ENCODE data around the gene SHROOM4. TPM values are rescaled to one million over a fixed set of nuclear protein-coding genes. Genes with fewer than 3 reads are reported as not detected.

The SHROOM4 gene
- total RNA-seq: 1 to 10 TPM; 1.6 to 2.6 TPM

DNA sequence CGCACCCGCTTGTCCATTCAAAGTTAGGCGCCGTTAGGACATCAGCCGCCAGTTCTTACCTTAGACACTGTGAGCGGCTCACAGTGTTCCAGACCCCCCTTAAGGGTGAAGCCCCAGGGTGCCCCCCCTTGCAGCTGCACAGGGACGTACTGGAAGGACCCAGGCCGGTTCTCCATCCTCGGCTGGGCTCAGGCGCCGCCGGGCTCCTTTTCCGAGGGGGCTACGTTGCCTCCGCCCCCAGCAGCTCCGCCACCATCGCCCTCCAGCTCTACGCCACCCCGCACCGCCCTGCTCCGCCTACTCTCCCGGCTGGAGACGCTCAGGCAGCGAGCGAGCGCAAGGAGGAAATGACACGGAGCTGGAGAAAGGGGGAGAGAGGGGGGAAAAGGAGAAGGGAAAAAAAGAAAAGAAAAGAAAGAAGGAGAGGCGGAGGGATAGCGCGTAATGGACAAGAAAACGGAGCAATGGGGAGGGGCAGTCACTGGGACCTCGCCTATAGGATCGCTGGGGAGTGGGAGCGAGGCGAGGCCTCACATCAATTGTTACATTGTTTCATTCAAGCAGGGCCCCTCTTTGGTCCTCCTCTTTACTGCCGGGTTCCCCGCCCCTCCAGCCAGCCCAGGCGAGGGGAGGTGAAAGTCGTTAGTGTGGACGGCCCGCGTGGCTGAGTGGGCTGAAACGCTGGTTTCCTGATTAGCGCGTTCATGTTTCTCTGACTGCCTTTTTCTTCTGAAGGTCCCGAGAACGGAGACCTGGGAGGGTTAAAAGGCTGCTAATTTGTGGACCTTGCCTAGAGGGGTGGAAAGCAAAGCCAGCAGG is at the start of gene SHROOM4:
Gene SHROOM4 (minus strand): TSS at position 352 of the 819 bp plus-strand sequence. CDS start 176 bp downstream, at position 176.
- no peak for ATAC-seq
- H3K4me1 ChIP-seq: peaks cover 9% of the 10 kb centered on the region
- 26 to 29% methylated on average over 28 to 41 of the region's 47 CpGs for WGBS, 2 donors

GRCh38 chrX:50863471-50863870 is 49.5 kb upstream of the SHROOM4 start:
- H3K4me3 ChIP-seq: no peak overlapping the region
- TF ChIP-seq, protein P1, sequence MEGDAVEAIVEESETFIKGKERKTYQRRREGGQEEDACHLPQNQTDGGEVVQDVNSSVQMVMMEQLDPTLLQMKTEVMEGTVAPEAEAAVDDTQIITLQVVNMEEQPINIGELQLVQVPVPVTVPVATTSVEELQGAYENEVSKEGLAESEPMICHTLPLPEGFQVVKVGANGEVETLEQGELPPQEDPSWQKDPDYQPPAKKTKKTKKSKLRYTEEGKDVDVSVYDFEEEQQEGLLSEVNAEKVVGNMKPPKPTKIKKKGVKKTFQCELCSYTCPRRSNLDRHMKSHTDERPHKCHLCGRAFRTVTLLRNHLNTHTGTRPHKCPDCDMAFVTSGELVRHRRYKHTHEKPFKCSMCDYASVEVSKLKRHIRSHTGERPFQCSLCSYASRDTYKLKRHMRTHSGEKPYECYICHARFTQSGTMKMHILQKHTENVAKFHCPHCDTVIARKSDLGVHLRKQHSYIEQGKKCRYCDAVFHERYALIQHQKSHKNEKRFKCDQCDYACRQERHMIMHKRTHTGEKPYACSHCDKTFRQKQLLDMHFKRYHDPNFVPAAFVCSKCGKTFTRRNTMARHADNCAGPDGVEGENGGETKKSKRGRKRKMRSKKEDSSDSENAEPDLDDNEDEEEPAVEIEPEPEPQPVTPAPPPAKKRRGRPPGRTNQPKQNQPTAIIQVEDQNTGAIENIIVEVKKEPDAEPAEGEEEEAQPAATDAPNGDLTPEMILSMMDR (IDR thresholded peaks at IDR 0.05): no peak
- no peaks in the 10 kb centered on the region for H3K36me3 ChIP-seq (replicated peaks in 1 of 2; ENCODE audit: insufficient read depth in 1 of 2, low read depth in 2 of 2)
- WGBS, 2 donors: 86 to 90% methylated on average over 1 of the region's 1 CpG
- H3K27ac ChIP-seq: no peak overlapping the region
- DNase-seq (no peak), ATAC-seq (no peak)
- H3K9me3 ChIP-seq: no peaks in the 10 kb centered on the region
- no peaks in the 10 kb centered on the region for H3K4me1 ChIP-seq
- H3K27me3 ChIP-seq: no peaks in the 10 kb centered on the region
- intact Hi-C loops (cut with DNase I): no loop called here

More for the DNA sequence above, at the start of gene SHROOM4:
- Histone ChIP-seq H3K27me3 (no peaks in the 10 kb centered on the region), H3K36me3 (replicated peaks in 1 of 2; ENCODE audit: insufficient read depth in 1 of 2, low read depth in 2 of 2) (no peaks in the 10 kb centered on the region), H3K9me3 (no peaks in the 10 kb centered on the region), H3K4me3 (no peak within 1 kb of the TSS), H3K27ac (peak within 1 kb of the TSS in 2 of 4 donors; percentile 1 to 12)
- DNase-seq: peak in 1 of 4 donors; percentile 11
- TF ChIP-seq, protein P1 (IDR thresholded peaks at IDR 0.05): no peak
- no peak for TF ChIP-seq POLR2A (IDR thresholded peaks at IDR 0.05)
- intact Hi-C loops (cut with DNase I): no loop called here

- no peak for DNase-seq
- H3K36me3 ChIP-seq (replicated peaks in 1 of 2; ENCODE audit: insufficient read depth in 1 of 2, low read depth in 2 of 2): no peaks in the 10 kb centered on the region
- TF ChIP-seq, protein P1 (IDR thresholded peaks at IDR 0.05): no peak
- no peak for TF ChIP-seq POLR2A (IDR thresholded peaks at IDR 0.05)
- no peaks in the 10 kb centered on the region for H3K9me3 ChIP-seq
- WGBS, 2 donors: 66 to 68% methylated on average over 3 of the region's 3 CpGs
- intact Hi-C loops (cut with DNase I): no loop called here
- H3K4me1 ChIP-seq: no peaks in the 10 kb centered on the region
- H3K27me3 ChIP-seq: no peaks in the 10 kb centered on the region
- no peak overlapping the region for H3K4me3 ChIP-seq
- H3K27ac ChIP-seq: no peak overlapping the region
- no peak for ATAC-seq
Measured at GRCh38 chrX:50860518-50860917, 46.5 kb upstream of the SHROOM4 start.

DNA sequence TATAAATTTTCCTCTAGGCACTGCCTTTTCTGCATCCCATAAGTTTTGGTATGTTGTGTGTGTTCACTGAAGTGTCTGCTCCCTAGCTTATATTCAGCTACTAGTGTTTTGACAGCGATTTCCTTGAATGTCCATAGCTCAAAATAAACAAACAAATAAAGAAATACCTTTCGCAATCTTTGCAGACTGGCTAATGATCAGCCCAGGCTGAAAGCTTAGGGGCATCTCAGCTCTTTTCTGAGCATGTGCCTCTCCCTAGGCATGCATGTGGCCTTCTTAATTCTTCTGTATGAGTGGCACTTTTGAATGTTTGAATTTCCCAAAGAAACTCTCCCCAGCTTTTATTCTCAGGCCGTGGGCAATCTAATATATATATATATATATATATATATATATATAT is 44.6 kb upstream of the SHROOM4 start:
- ATAC-seq (no peak), DNase-seq (no peak)
- intact Hi-C loops (cut with DNase I): no loop called here
- Histone ChIP-seq H3K4me1 (no peaks in the 10 kb centered on the region), H3K27me3 (no peaks in the 10 kb centered on the region), H3K9me3 (no peaks in the 10 kb centered on the region), H3K4me3 (no peak overlapping the region), H3K27ac (no peak overlapping the region), H3K36me3 (replicated peaks in 1 of 2; ENCODE audit: insufficient read depth in 1 of 2, low read depth in 2 of 2) (no peaks in the 10 kb centered on the region)
- 77 to 82% methylated on average over 1 to 3 of the region's 3 CpGs for WGBS, 2 donors
- TF ChIP-seq, protein P1 (IDR thresholded peaks at IDR 0.05): no peak
- TF ChIP-seq POLR2A (IDR thresholded peaks at IDR 0.05): no peak

DNA sequence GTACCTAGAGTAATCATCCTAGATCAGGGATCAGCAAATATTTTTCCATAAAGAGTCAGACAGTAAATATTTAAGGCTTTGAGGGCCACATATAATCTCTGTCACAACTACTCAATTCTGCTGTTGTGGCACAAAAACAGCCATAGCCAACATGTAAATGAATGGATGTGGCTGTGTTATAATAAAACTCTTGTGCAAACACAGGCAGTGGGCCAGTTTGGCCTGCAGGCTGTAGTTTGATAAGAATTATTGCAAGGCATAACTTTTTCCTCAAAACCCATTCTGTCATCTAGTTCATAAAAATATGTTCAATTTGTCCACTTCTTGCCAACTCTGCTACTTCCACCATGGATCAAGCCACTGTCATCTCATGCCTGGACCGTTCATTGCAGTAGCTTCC is 39.4 kb upstream of the SHROOM4 start:
- ATAC-seq (no peak), DNase-seq (peak in 2 of 4 donors; percentile 1 to 14)
- TF ChIP-seq, protein P1 (IDR thresholded peaks at IDR 0.05): no peak
- no peak for TF ChIP-seq POLR2A (IDR thresholded peaks at IDR 0.05)
- no peaks in the 10 kb centered on the region for H3K4me1 ChIP-seq
- H3K36me3 ChIP-seq (replicated peaks in 1 of 2; ENCODE audit: insufficient read depth in 1 of 2, low read depth in 2 of 2): no peaks in the 10 kb centered on the region
- no peaks in the 10 kb centered on the region for H3K27me3 ChIP-seq
- no peaks in the 10 kb centered on the region for H3K9me3 ChIP-seq
- intact Hi-C loops (cut with DNase I): no loop called here
- no peak overlapping the region for H3K4me3 ChIP-seq
- H3K27ac ChIP-seq: no peak overlapping the region
- WGBS, 2 donors: 38 to 43% methylated on average over 1 of the region's 1 CpG

All from body of pancreas (tissue), 4 donors.